A673 (cell line): ENCODE measurements around the gene ZNF576.

Source experiments
- CTCF ChIP-seq: fragments of 300-800, 200-600 bp; sonication (generic); conservative IDR thresholded peaks from 2 replicates; pipeline ENCODE4 v1.5.1; 2017; ENCODE audit warnings: low read depth, mild to moderate bottlenecking, antibody characterized with exemption, low read length, moderate library complexity, mixed read lengths
- EZH2 ChIP-seq: fragments of 200-600 bp; sonication (generic); IDR thresholded peaks from 2 replicates; pipeline ENCODE4 v1.6.1; 2017; ENCODE audit warnings: borderline replicate concordance, low read depth, mild to moderate bottlenecking, mixed read lengths, antibody characterized with exemption, low read length; ENCODE audit not compliant: poor library complexity, severe bottlenecking

- TF ChIP-seq CTCF (no peak), EZH2 (no peak)
Measured at GRCh38 chr19:43624933-43625332, 28.5 kb downstream of the ZNF576 start.
